CD4-positive, alpha-beta memory T cell (primary cell): ENCODE data around the gene MAD1L1. TPM values are rescaled to one million over a fixed set of nuclear protein-coding genes. Genes with fewer than 3 reads are reported as not detected.
A peak's percentile ranks its signal among the peaks of the same experiment; 100 is the strongest.
"Not testable (repeated sequence)": the region's sequence is repeated elsewhere in the genome, so short reads cannot be mapped to it uniquely, and the experiment has no call there.

ENCODE experiments used
- CTCF ChIA-PET: fragments of 350-600 bp; sonication (Branson Sonifier 250); formaldehyde crosslinking; loops from one replicate; lab custom pipeline; 2021; ENCODE audit warnings: inconsistent platforms; ENCODE audit not compliant: partially characterized antibody; lab: Charles Lee
- POLR2A ChIA-PET: fragments of 350-600 bp; sonication (Branson Sonifier 250); formaldehyde crosslinking; loops from one replicate; lab custom pipeline; 2021; ENCODE audit not compliant: partially characterized antibody; lab: Charles Lee
- DNase-seq, 5 donors: peaks; one replicate each; pipeline versions ENCODE4 v3.0.0 to v3.0.0-alpha.2; 2020 to 2022; ENCODE audit warnings: mixed read lengths in 1 of 5
- H3K27ac ChIP-seq: one replicate; pipeline ENCODE4 v1.7.0; 2013; ENCODE audit warnings: low read depth, low read length
- H3K27me3 ChIP-seq: 2 replicates; pipeline ENCODE4 v1.7.0; 2013; ENCODE audit warnings: mild to moderate bottlenecking, low read length, moderate library complexity; ENCODE audit not compliant: insufficient read depth
- H3K36me3 ChIP-seq: 2 replicates; pipeline ENCODE4 v1.7.0; 2013; ENCODE audit warnings: mild to moderate bottlenecking, low read length, moderate library complexity; ENCODE audit not compliant: insufficient read depth
- H3K4me1 ChIP-seq: 2 replicates; pipeline ENCODE4 v1.7.0; 2013; ENCODE audit warnings: mild to moderate bottlenecking, low read length, moderate library complexity; ENCODE audit not compliant: insufficient read depth
- H3K4me3 ChIP-seq, 2 donors: one replicate each; pipeline ENCODE4 v1.7.0; 2013; ENCODE audit warnings: low read length in 2 of 2, mild to moderate bottlenecking in 1 of 2
- H3K9me3 ChIP-seq, 2 donors: one replicate each; pipeline ENCODE4 v1.7.0; 2013; ENCODE audit warnings: low read length in 2 of 2, control low read depth in 1 of 2; ENCODE audit not compliant: control insufficient read depth in 1 of 2
- H3K27ac Mint-ChIP-seq, 7 donors: one replicate each; pipeline ENCODE4 v1.8.0; 2020 to 2021; ENCODE audit warnings: mixed read lengths in 7 of 7, mild to moderate bottlenecking in 6 of 7, inconsistent platforms in 3 of 7, moderate library complexity in 3 of 7
- H3K27me3 Mint-ChIP-seq, 2 donors: one replicate each; pipeline ENCODE4 v1.8.0; 2020 to 2021; ENCODE audit warnings: mixed read lengths in 2 of 2
- H3K36me3 Mint-ChIP-seq, 2 donors: one replicate each; pipeline ENCODE4 v1.8.0; 2020 to 2021; ENCODE audit warnings: mixed read lengths in 2 of 2, inconsistent platforms in 1 of 2, mild to moderate bottlenecking in 1 of 2
- H3K4me1 Mint-ChIP-seq, 4 donors: one replicate each; pipeline ENCODE4 v1.8.0; 2020 to 2021; ENCODE audit warnings: mixed read lengths in 4 of 4, mild to moderate bottlenecking in 1 of 4
- H3K4me3 Mint-ChIP-seq, 8 donors: one replicate each; pipeline ENCODE4 v1.8.0; 2020 to 2021; ENCODE audit warnings: mixed read lengths in 8 of 8, mild to moderate bottlenecking in 7 of 8, moderate library complexity in 6 of 8, inconsistent platforms in 3 of 8
- H3K9me3 Mint-ChIP-seq, 8 donors: one replicate each; pipeline ENCODE4 v1.8.0; 2020 to 2021; ENCODE audit warnings: mixed read lengths in 8 of 8, mild to moderate bottlenecking in 5 of 8, inconsistent platforms in 3 of 8, moderate library complexity in 1 of 8
- intact Hi-C: fragments of 100-400 bp; cut with micrococcal nuclease; formaldehyde crosslinking; loops from one replicate; pipeline ENCODE4 v1.15.1; 2023
- polyA plus RNA-seq, 2 donors: library from polyadenylated mRNA; unstranded; fragments of 300-500 nt; fragmentation: Illumina TruSeq; gene quantifications; one replicate each; pipeline ENCODE4 v1.2.3, GENCODE V29; 2021
- total RNA-seq, 2 experiments: library from RNA; stranded (reverse); gene quantifications; one replicate each; pipeline ENCODE4 v1.2.3, GENCODE V29; 2021

MAD1L1 gene
- total and polyA plus RNA-seq, 4 experiments from 2014 or later, result 89.9 to 132 (median 110) TPM

DNA sequence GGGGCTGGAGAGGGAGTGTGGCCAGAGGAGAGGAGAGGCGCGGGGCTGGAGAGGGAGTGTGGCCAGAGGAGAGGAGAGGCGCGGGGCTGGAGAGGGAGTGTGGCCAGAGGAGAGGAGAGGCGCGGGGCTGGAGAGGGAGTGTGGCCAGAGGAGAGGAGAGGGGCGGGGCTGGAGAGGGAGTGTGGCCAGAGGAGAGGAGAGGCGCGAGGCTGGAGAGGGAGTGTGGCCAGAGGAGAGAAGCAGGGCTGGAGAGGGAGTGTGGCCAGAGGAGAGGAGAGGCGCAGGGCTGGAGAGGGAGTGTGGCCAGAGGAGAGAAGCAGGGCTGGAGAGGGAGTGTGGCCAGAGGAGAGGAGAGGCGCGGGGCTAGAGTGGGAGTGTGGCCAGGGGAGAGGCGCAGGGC, 174.5 kb downstream of the MAD1L1 start:
- H3K27me3 ChIP-seq, POLR2A ChIA-PET, H3K9me3 ChIP-seq, DNase-seq, CTCF ChIA-PET, H3K27me3 Mint-ChIP-seq, H3K4me3 ChIP-seq, intact Hi-C loops, H3K9me3 Mint-ChIP-seq, H3K27ac ChIP-seq, H3K27ac Mint-ChIP-seq, H3K4me3 Mint-ChIP-seq, H3K36me3 ChIP-seq, H3K4me1 ChIP-seq: not testable (repeated sequence)
- H3K4me1 Mint-ChIP-seq, result peaks cover 4 to 12% (median 5%) of the 10 kb centered on the region in 4 donors
- peaks cover 0 to 15% of the 10 kb centered on the region in 2 donors for H3K36me3 Mint-ChIP-seq

DNA sequence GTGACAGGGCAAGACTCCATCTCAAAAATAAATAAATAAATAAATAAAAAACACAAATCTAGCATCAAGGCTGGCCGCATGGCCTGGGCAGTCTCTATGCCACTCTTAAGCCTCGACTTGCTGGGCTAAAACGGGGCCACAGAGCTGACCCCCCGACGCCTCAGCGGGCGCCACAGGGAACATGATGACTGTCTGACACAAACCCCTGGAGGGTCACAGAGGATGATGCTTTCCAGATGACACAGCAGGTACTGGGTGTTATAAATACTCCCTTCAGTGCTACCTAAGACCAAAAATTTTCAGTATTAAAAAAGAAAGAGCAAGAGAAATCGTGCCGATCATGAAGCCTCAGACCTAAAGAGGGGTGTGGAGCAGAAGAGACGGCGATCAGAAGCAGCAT, 176.8 kb downstream of the MAD1L1 start:
- intact Hi-C loops, result no loop called here
- ChIA-PET CTCF (no interaction called here), POLR2A (no interaction called here)
- Histone ChIP-seq H3K27ac (no peak overlapping the region), H3K36me3 (no peaks in the 10 kb centered on the region), H3K4me3 (no peak overlapping the region), H3K4me1 (no peaks in the 10 kb centered on the region), H3K27me3 (no peaks in the 10 kb centered on the region), H3K9me3 (no peaks in the 10 kb centered on the region)
- peak overlapping the region in 2 of 7 donors; percentile 10 to 57 for H3K27ac Mint-ChIP-seq
- H3K4me1 Mint-ChIP-seq, result peaks cover 0 to 4% (median 1%) of the 10 kb centered on the region in 4 donors
- H3K27me3 Mint-ChIP-seq, result no peaks in the 10 kb centered on the region
- H3K4me3 Mint-ChIP-seq, result no peak overlapping the region
- H3K9me3 Mint-ChIP-seq, result peaks cover 0 to 6% (median under 1%) of the 10 kb centered on the region in 8 donors
- no peak for DNase-seq
- peaks cover 0 to 12% of the 10 kb centered on the region in 2 donors for H3K36me3 Mint-ChIP-seq

GRCh38 chr7:2054927-2055326, 177.8 kb downstream of the MAD1L1 start:
- H3K36me3 ChIP-seq, result no peaks in the 10 kb centered on the region
- no peaks in the 10 kb centered on the region for H3K4me1 ChIP-seq
- ChIA-PET CTCF (no interaction called here), POLR2A (no interaction called here)
- H3K27me3 ChIP-seq, result no peaks in the 10 kb centered on the region
- no peak overlapping the region for H3K27ac Mint-ChIP-seq
- no peak overlapping the region for H3K27ac ChIP-seq
- H3K9me3 Mint-ChIP-seq, result peaks cover 0 to under 1% (median 0%) of the 10 kb centered on the region in 8 donors
- no peak overlapping the region for H3K4me3 ChIP-seq
- no peak for DNase-seq
- intact Hi-C loops, result no loop called here
- no peak overlapping the region for H3K4me3 Mint-ChIP-seq
- H3K9me3 ChIP-seq, result no peaks in the 10 kb centered on the region
- H3K4me1 Mint-ChIP-seq, result peaks cover 0 to 3% (median 2%) of the 10 kb centered on the region in 4 donors
- H3K36me3 Mint-ChIP-seq, result peaks cover 0 to 4% of the 10 kb centered on the region in 2 donors
- H3K27me3 Mint-ChIP-seq, result no peaks in the 10 kb centered on the region

DNA sequence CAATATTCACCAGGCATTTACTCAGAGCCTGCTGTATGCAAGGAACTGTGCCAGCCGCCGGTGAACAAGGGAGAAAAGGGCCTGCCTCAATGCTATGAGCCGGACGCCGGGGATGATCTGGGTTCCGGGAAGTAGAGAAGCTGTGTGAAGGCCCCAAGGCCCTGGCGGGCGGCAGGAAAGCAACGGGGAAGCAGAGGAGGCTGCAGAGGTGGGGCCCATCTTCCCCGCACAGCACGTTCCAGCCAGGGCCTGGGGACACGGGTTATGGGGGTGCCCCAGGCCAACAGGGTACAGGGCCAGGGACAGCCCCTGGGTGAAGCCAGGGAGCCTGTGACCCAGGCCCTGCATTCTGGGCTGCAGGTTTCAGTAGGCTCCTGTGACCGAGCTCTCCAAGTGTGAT, 179.3 kb downstream of the MAD1L1 start:
- Histone ChIP-seq H3K27ac (no peak overlapping the region), H3K4me1 (no peaks in the 10 kb centered on the region), H3K4me3 (no peak overlapping the region), H3K9me3 (no peaks in the 10 kb centered on the region), H3K27me3 (no peaks in the 10 kb centered on the region), H3K36me3 (no peaks in the 10 kb centered on the region)
- ChIA-PET POLR2A (no interaction called here), CTCF (no interaction called here)
- H3K9me3 Mint-ChIP-seq, result no peaks in the 10 kb centered on the region
- peaks cover 0 to 2% (median under 1%) of the 10 kb centered on the region in 4 donors for H3K4me1 Mint-ChIP-seq
- intact Hi-C loops, result no loop called here
- no peak for DNase-seq
- H3K36me3 Mint-ChIP-seq, result no peaks in the 10 kb centered on the region
- H3K27ac Mint-ChIP-seq, result no peak overlapping the region
- no peaks in the 10 kb centered on the region for H3K27me3 Mint-ChIP-seq
- no peak overlapping the region for H3K4me3 Mint-ChIP-seq

GRCh38 chr7:2052657-2053048, 180.1 kb downstream of the MAD1L1 start:
- Mint-ChIP-seq H3K36me3 (no peaks in the 10 kb centered on the region), H3K27ac (no peak overlapping the region), H3K9me3 (no peaks in the 10 kb centered on the region), H3K4me1 (peaks cover 0 to 4% (median 1%) of the 10 kb centered on the region in 4 donors), H3K4me3 (no peak overlapping the region), H3K27me3 (no peaks in the 10 kb centered on the region)
- Histone ChIP-seq H3K4me1 (no peaks in the 10 kb centered on the region), H3K4me3 (no peak overlapping the region), H3K36me3 (no peaks in the 10 kb centered on the region), H3K9me3 (no peaks in the 10 kb centered on the region), H3K27ac (no peak overlapping the region), H3K27me3 (no peaks in the 10 kb centered on the region)
- CTCF ChIA-PET, result interaction anchor here (0.7 kb wide), 1 partner anchor 12 kb away, joined by 3 read pairs; no protein-coding TSS in a partner anchor
- intact Hi-C loops, result no loop called here
- POLR2A ChIA-PET, result no interaction called here
- no peak for DNase-seq

GRCh38 chr7:2051707-2052656, 180.8 kb downstream of the MAD1L1 start:
- DNase-seq, result no peak
- H3K4me1 ChIP-seq, result no peaks in the 10 kb centered on the region
- no peaks in the 10 kb centered on the region for H3K27me3 ChIP-seq
- H3K4me3 Mint-ChIP-seq, result no peak overlapping the region
- H3K27ac ChIP-seq, result no peak overlapping the region
- intact Hi-C loops, result no loop called here
- H3K27ac Mint-ChIP-seq, result no peak overlapping the region
- H3K9me3 Mint-ChIP-seq, result no peaks in the 10 kb centered on the region
- POLR2A ChIA-PET, result no interaction called here
- H3K36me3 Mint-ChIP-seq, result no peaks in the 10 kb centered on the region
- CTCF ChIA-PET, result interaction anchor here (0.7 kb wide), 1 partner anchor 11 kb away, joined by 3 read pairs; no protein-coding TSS in a partner anchor
- H3K27me3 Mint-ChIP-seq, result no peaks in the 10 kb centered on the region
- H3K4me3 ChIP-seq, result no peak overlapping the region
- H3K4me1 Mint-ChIP-seq, result peaks cover 0 to 8% (median 3%) of the 10 kb centered on the region in 4 donors
- H3K36me3 ChIP-seq, result no peaks in the 10 kb centered on the region
- no peaks in the 10 kb centered on the region for H3K9me3 ChIP-seq

DNA sequence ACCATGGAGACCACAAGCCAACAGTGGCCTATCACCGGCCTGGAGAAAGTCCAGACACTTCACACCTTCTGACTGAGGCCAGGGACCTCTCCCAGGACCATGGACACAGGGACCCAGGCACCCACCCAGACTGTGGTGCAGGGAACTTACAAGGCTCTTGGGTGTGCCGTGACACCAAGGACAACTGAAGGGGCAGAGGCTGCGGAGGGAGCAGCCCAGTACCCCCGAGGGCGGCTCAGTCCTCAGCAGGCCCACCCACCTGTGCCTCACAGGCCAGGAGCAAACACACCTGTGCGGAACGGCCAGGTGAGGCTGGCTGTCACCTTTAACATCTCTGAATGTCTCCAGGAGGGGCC, 182.3 kb downstream of the MAD1L1 start:
- Histone ChIP-seq H3K9me3 (no peaks in the 10 kb centered on the region), H3K4me1 (no peaks in the 10 kb centered on the region), H3K27me3 (no peaks in the 10 kb centered on the region), H3K36me3 (no peaks in the 10 kb centered on the region), H3K4me3 (no peak overlapping the region), H3K27ac (no peak overlapping the region)
- POLR2A ChIA-PET, result no interaction called here
- H3K4me3 Mint-ChIP-seq, result no peak overlapping the region
- H3K9me3 Mint-ChIP-seq, result no peaks in the 10 kb centered on the region
- H3K27ac Mint-ChIP-seq, result no peak overlapping the region
- no peaks in the 10 kb centered on the region for H3K27me3 Mint-ChIP-seq
- H3K36me3 Mint-ChIP-seq, result no peaks in the 10 kb centered on the region
- no peak for DNase-seq
- CTCF ChIA-PET, result no interaction called here
- peaks cover 0 to 8% (median 3%) of the 10 kb centered on the region in 4 donors for H3K4me1 Mint-ChIP-seq
- intact Hi-C loops, result no loop called here
